Ishikawa (cell line): Measurements from ENCODE around the gene CHST11.

Experiments used
- CEBPB ChIP-seq: IDR thresholded peaks from 2 replicates; pipeline ENCODE4 v1.6.1; 2012
- CREB1 ChIP-seq: IDR thresholded peaks from 2 replicates; pipeline ENCODE4 v1.6.1; 2012; ENCODE audit warnings: low read depth
- EGR1 ChIP-seq: IDR thresholded peaks from 2 replicates; pipeline ENCODE4 v1.6.1; 2012
- EP300 ChIP-seq: IDR thresholded peaks from 2 replicates; pipeline ENCODE4 v1.6.1; 2012; ENCODE audit warnings: borderline replicate concordance
- FOXM1 ChIP-seq: IDR thresholded peaks from 2 replicates; pipeline ENCODE4 v1.6.1; 2012; ENCODE audit warnings: low read depth, borderline replicate concordance
- MAX ChIP-seq: IDR thresholded peaks from 2 replicates; pipeline ENCODE4 v1.6.1; 2012
- NFIC ChIP-seq: IDR thresholded peaks from 2 replicates; pipeline ENCODE4 v1.6.1; 2012
- RAD21 ChIP-seq: IDR thresholded peaks from 2 replicates; pipeline ENCODE4 v1.6.1; 2012; ENCODE audit warnings: low read depth
- REST ChIP-seq: IDR thresholded peaks from 2 replicates; pipeline ENCODE4 v1.6.1; 2012; ENCODE audit warnings: low read depth, mild to moderate bottlenecking
- TAF1 ChIP-seq: IDR thresholded peaks from 2 replicates; pipeline ENCODE4 v1.6.1; 2012; ENCODE audit warnings: low read depth, mild to moderate bottlenecking
- TCF12 ChIP-seq: IDR thresholded peaks from 2 replicates; pipeline ENCODE4 v1.6.1; 2012; ENCODE audit warnings: low read depth
- TEAD4 ChIP-seq: IDR thresholded peaks from 2 replicates; pipeline ENCODE4 v1.6.1; 2012
- USF1 ChIP-seq: IDR thresholded peaks from 2 replicates; pipeline ENCODE4 v1.6.1; 2012
- YY1 ChIP-seq: IDR thresholded peaks from 2 replicates; pipeline ENCODE4 v1.6.1; 2012; ENCODE audit warnings: low read depth
- ZBTB7A ChIP-seq: IDR thresholded peaks from 2 replicates; pipeline ENCODE4 v1.6.1; 2012; ENCODE audit warnings: low read depth

Gene CHST11

GRCh38 chr12:104480826-104481440, 24.2 kb downstream of the CHST11 start:
- TF ChIP-seq CREB1 = no peak
- no peak for TF ChIP-seq NFIC
- no peak for TF ChIP-seq REST
- TF ChIP-seq CEBPB = no peak
- TF ChIP-seq EGR1 = no peak
- no peak for TF ChIP-seq USF1
- no peak for TF ChIP-seq YY1
- no peak for TF ChIP-seq FOXM1
- no peak for TF ChIP-seq TEAD4
- TF ChIP-seq RAD21 = no peak
- TF ChIP-seq ZBTB7A = no peak
- TF ChIP-seq TCF12 = no peak
- TF ChIP-seq EP300 = no peak
- no peak for TF ChIP-seq TAF1
- TF ChIP-seq MAX = no peak

GRCh38 chr12:104482113-104482512, 25.4 kb downstream of the CHST11 start:
- TF ChIP-seq EP300 = no peak
- TF ChIP-seq REST = no peak
- TF ChIP-seq TAF1 = no peak
- TF ChIP-seq RAD21 = no peak
- no peak for TF ChIP-seq ZBTB7A
- TF ChIP-seq NFIC = no peak
- TF ChIP-seq YY1 = no peak
- TF ChIP-seq EGR1 = no peak
- TF ChIP-seq TEAD4 = no peak
- no peak for TF ChIP-seq MAX
- no peak for TF ChIP-seq FOXM1
- no peak for TF ChIP-seq CEBPB
- TF ChIP-seq USF1 = no peak
- no peak for TF ChIP-seq TCF12

GRCh38 chr12:104482748-104483147, 26.0 kb downstream of the CHST11 start:
- TF ChIP-seq NFIC = no peak

- no peak for TF ChIP-seq TCF12
- no peak for TF ChIP-seq RAD21
- TF ChIP-seq YY1 = no peak
- no peak for TF ChIP-seq MAX
- no peak for TF ChIP-seq CREB1
- no peak for TF ChIP-seq ZBTB7A
- TF ChIP-seq REST = no peak
Observed at GRCh38 chr12:104484079-104484478, 27.3 kb downstream of the CHST11 start.
